ENCODE results near the gene ABHD2. TPM values are rescaled to one million over a fixed set of nuclear protein-coding genes. Genes with fewer than 3 reads are reported as not detected.
A peak's percentile ranks its signal among the peaks of the same experiment; 100 is the strongest.

Gene ABHD2
- total RNA-seq, 4 donors from 2014 or later = 37.8 to 81.5 (median 58.3) TPM

- Histone ChIP-seq H3K9me3 (no peaks in the 10 kb centered on the region), H3K4me3 (no peak overlapping the region), H3K27me3 (no peaks in the 10 kb centered on the region), H3K4me1 (peaks cover 26 to 84% (median 42%) of the 10 kb centered on the region in 4 donors), H3K27ac (peak overlapping the region; percentile 89 to 95 (median 92)), H3K36me3 (no peaks in the 10 kb centered on the region)
- TF ChIP-seq POLR2A (IDR thresholded peaks at IDR 0.05) (no peak), EP300 (IDR thresholded peaks at IDR 0.05; ENCODE audit: low read depth) (no peak), CTCF (IDR thresholded peaks at IDR 0.05) (no peak), POLR2AphosphoS5 (IDR thresholded peaks at IDR 0.05) (no peak)
- no peak for DNase-seq
- in situ Hi-C loops (cut with MboI; ENCODE audit: low pct_ligation_motif_present in 1 of 4, low pct_unique_long_range_greater_than_20kb in 1 of 4, low sequenced_read_pairs in 3 of 4) = no loop called here
- 86 to 96% methylated on average over 4 to 5 of the region's 5 CpGs for WGBS, 2 donors (ENCODE audit: low coverage in 1 of 2)
- intact Hi-C loops (cut with DNase I; ENCODE audit: low total_unique reads) = no loop called here
These were observed 6.8 kb downstream of the ABHD2 start for GRCh38 chr15:89095073-89095472.

GRCh38 chr15:89095556-89095955, 7.3 kb downstream of the ABHD2 start:
- in situ Hi-C loops (cut with MboI; ENCODE audit: low pct_ligation_motif_present in 1 of 4, low pct_unique_long_range_greater_than_20kb in 1 of 4, low sequenced_read_pairs in 3 of 4) = no loop called here
- H3K4me3 ChIP-seq = no peak overlapping the region
- intact Hi-C loops (cut with DNase I; ENCODE audit: low total_unique reads) = no loop called here
- no peak for DNase-seq
- peaks cover 26 to 82% (median 39%) of the 10 kb centered on the region in 4 donors for H3K4me1 ChIP-seq
- H3K27me3 ChIP-seq = no peaks in the 10 kb centered on the region
- peak overlapping the region; percentile 89 to 95 (median 92) for H3K27ac ChIP-seq
- no peaks in the 10 kb centered on the region for H3K36me3 ChIP-seq
- no peak for TF ChIP-seq CTCF (IDR thresholded peaks at IDR 0.05)
- WGBS, 2 donors (ENCODE audit: low coverage in 1 of 2) = 83 to 85% methylated on average over 8 of the region's 8 CpGs
- no peaks in the 10 kb centered on the region for H3K9me3 ChIP-seq

- WGBS, 2 donors (ENCODE audit: low coverage in 1 of 2) = 77 to 86% methylated on average over 5 of the region's 5 CpGs
- in situ Hi-C loops (cut with MboI; ENCODE audit: low pct_ligation_motif_present in 1 of 4, low pct_unique_long_range_greater_than_20kb in 1 of 4, low sequenced_read_pairs in 3 of 4) = no loop called here
- Histone ChIP-seq H3K9me3 (no peaks in the 10 kb centered on the region), H3K4me3 (no peak overlapping the region), H3K27ac (peak overlapping the region; percentile 19 to 95 (median 92)), H3K4me1 (peaks cover 26 to 82% (median 48%) of the 10 kb centered on the region in 4 donors), H3K27me3 (no peaks in the 10 kb centered on the region), H3K36me3 (no peaks in the 10 kb centered on the region)
- no peak for DNase-seq
- intact Hi-C loops (cut with DNase I; ENCODE audit: low total_unique reads) = no loop called here
- TF ChIP-seq EP300 (IDR thresholded peaks at IDR 0.05; ENCODE audit: low read depth) (no peak), CTCF (IDR thresholded peaks at IDR 0.05) (no peak), POLR2A (IDR thresholded peaks at IDR 0.05) (no peak), POLR2AphosphoS5 (IDR thresholded peaks at IDR 0.05) (no peak)
These were observed 8.4 kb downstream of the ABHD2 start for GRCh38 chr15:89096664-89097063.

GRCh38 chr15:89097313-89097712, 9.1 kb downstream of the ABHD2 start:
- no peak for DNase-seq
- intact Hi-C loops (cut with DNase I; ENCODE audit: low total_unique reads) (no loop called here), in situ Hi-C loops (cut with MboI; ENCODE audit: low pct_ligation_motif_present in 1 of 4, low pct_unique_long_range_greater_than_20kb in 1 of 4, low sequenced_read_pairs in 3 of 4) (no loop called here)
- H3K36me3 ChIP-seq = no peaks in the 10 kb centered on the region
- no peaks in the 10 kb centered on the region for H3K9me3 ChIP-seq
- H3K4me1 ChIP-seq = peaks cover 26 to 82% (median 52%) of the 10 kb centered on the region in 4 donors
- no peaks in the 10 kb centered on the region for H3K27me3 ChIP-seq
- WGBS, 2 donors (ENCODE audit: low coverage in 1 of 2) = 33 to 72% methylated on average over 1 of the region's 1 CpG
- no peak for TF ChIP-seq POLR2AphosphoS5 (IDR thresholded peaks at IDR 0.05)
- no peak for TF ChIP-seq EP300 (IDR thresholded peaks at IDR 0.05; ENCODE audit: low read depth)
- no peak for TF ChIP-seq POLR2A (IDR thresholded peaks at IDR 0.05)
- TF ChIP-seq CTCF (IDR thresholded peaks at IDR 0.05) = no peak
- H3K4me3 ChIP-seq = no peak overlapping the region
- peak overlapping the region; percentile 19 to 95 (median 92) for H3K27ac ChIP-seq
